ENCODE results near the gene SORCS1. TPM values are rescaled to one million over a fixed set of nuclear protein-coding genes. Genes with fewer than 3 reads are reported as not detected.

Gene SORCS1
- total RNA-seq, 1 experiment from 2014 or later, result 1.7 TPM

GRCh38 chr10:106635947-106636346 lies 528.6 kb downstream of the SORCS1 start:
- DNase-seq, result no peak
- H3K4me1 ChIP-seq (ENCODE audit: insufficient read depth, low read length), result no peaks in the 10 kb centered on the region
- H4K91ac ChIP-seq (ENCODE audit: insufficient read length, low read depth, low read length), result no peak overlapping the region
- H3K14ac ChIP-seq (ENCODE audit: insufficient read depth, low read length), result no peak overlapping the region
- no CpG with 5 or more reads among the region's 6 CpGs for WGBS (ENCODE audit: extremely low coverage, insufficient read length, low lambda C conversion rate)
- H4K8ac ChIP-seq (replicated peaks; ENCODE audit: insufficient read length, low read depth, low read length), result no peak overlapping the region
- no peak overlapping the region for H3K9ac ChIP-seq (ENCODE audit: extremely low read depth, insufficient read length, low read length)
- Mint-ChIP-seq H3K4me3 (no peak overlapping the region), H3K9me3 (no peaks in the 10 kb centered on the region), H3K36me3 (ENCODE audit: insufficient read depth in 1 of 3, low read depth in 3 of 3) (no peaks in the 10 kb centered on the region), H3K27ac (no peak overlapping the region), H3K4me1 (no peaks in the 10 kb centered on the region), H3K27me3 (ENCODE audit: low read depth) (peaks cover 2% of the 10 kb centered on the region; the same call in 1 of the 2 replicates)
- H3K23me2 ChIP-seq (ENCODE audit: insufficient read length, low read depth, low read length, poor library complexity, severe bottlenecking), result no peaks in the 10 kb centered on the region
- H4K20me1 ChIP-seq (ENCODE audit: control insufficient read depth, insufficient read depth, insufficient read length), result no peaks in the 10 kb centered on the region
- H3K4me2 ChIP-seq (ENCODE audit: insufficient read depth, insufficient read length, low read length), result no peak overlapping the region
- H3K23ac ChIP-seq (ENCODE audit: insufficient read length, low read depth, low read length), result no peak overlapping the region
- H2BK20ac ChIP-seq (ENCODE audit: low read depth, low read length, poor library complexity, severe bottlenecking), result no peak overlapping the region
- H3K9me3 ChIP-seq (ENCODE audit: control insufficient read depth, low read depth, low read length), result no peaks in the 10 kb centered on the region
- no peak overlapping the region for H2AFZ ChIP-seq (ENCODE audit: low read length)
- H3K27me3 ChIP-seq (ENCODE audit: insufficient read depth, low read length), result no peaks in the 10 kb centered on the region
- no peak overlapping the region for H3K4ac ChIP-seq (ENCODE audit: low read depth, low read length)
- no peaks in the 10 kb centered on the region for H3K79me1 ChIP-seq (ENCODE audit: insufficient read depth, low read depth, low read length, poor library complexity, severe bottlenecking)
- no peak overlapping the region for H3K18ac ChIP-seq (ENCODE audit: insufficient read length, low read depth, low read length)
- H2BK5ac ChIP-seq (ENCODE audit: insufficient read length, low read length), result no peak overlapping the region
- H3K27ac ChIP-seq (ENCODE audit: insufficient read length, low read depth, low read length), result no peak overlapping the region
- no peak overlapping the region for H2BK15ac ChIP-seq (ENCODE audit: low read depth, low read length)
- TF ChIP-seq, protein P1, sequence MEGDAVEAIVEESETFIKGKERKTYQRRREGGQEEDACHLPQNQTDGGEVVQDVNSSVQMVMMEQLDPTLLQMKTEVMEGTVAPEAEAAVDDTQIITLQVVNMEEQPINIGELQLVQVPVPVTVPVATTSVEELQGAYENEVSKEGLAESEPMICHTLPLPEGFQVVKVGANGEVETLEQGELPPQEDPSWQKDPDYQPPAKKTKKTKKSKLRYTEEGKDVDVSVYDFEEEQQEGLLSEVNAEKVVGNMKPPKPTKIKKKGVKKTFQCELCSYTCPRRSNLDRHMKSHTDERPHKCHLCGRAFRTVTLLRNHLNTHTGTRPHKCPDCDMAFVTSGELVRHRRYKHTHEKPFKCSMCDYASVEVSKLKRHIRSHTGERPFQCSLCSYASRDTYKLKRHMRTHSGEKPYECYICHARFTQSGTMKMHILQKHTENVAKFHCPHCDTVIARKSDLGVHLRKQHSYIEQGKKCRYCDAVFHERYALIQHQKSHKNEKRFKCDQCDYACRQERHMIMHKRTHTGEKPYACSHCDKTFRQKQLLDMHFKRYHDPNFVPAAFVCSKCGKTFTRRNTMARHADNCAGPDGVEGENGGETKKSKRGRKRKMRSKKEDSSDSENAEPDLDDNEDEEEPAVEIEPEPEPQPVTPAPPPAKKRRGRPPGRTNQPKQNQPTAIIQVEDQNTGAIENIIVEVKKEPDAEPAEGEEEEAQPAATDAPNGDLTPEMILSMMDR (conservative IDR thresholded peaks at IDR 0.05), result no peak
- H2BK120ac ChIP-seq (ENCODE audit: low read depth, low read length, poor library complexity, severe bottlenecking), result no peak overlapping the region
- no peak overlapping the region for H3K56ac ChIP-seq (ENCODE audit: insufficient read length, low read depth, low read length)
- no peak overlapping the region for H4K5ac ChIP-seq (ENCODE audit: insufficient read length, low read depth, low read length)
- H3T11ph ChIP-seq (ENCODE audit: low read length), result no peak overlapping the region
- no peaks in the 10 kb centered on the region for H3K79me2 ChIP-seq (ENCODE audit: insufficient read depth, low read length)
- no peak overlapping the region for H2BK12ac ChIP-seq (ENCODE audit: insufficient read length, low read depth, low read length)
- H2AK5ac ChIP-seq (ENCODE audit: insufficient read length, low read length), result no peak overlapping the region

All from H9 (cell line).